HG03558 (cell line): ENCODE data around the gene RESP18.
A peak's percentile ranks its signal among the peaks of the same experiment; 100 is the strongest.
"Not testable (repeated sequence)": the region's sequence is repeated elsewhere in the genome, so short reads cannot be mapped to it uniquely, and the experiment has no call there.

ENCODE experiments used
- ATAC-seq: cut with Tn5 transposase; IDR thresholded peaks from one replicate; pipeline ENCODE4 v1.9.1; 2021; ENCODE audit warnings: moderate number of reproducible peaks; ENCODE audit not compliant: unreplicated experiment; ENCODE audit errors: extremely low read depth

RESP18 gene

GRCh38 chr2:219294356-219295351 is 37.9 kb downstream of the RESP18 start:
- ATAC-seq, result peak; percentile 84

GRCh38 chr2:219293736-219294231 is 38.8 kb downstream of the RESP18 start:
- ATAC-seq, result no peak

- ATAC-seq, result no peak
These were observed 39.9 kb downstream of the RESP18 start for GRCh38 chr2:219292616-219293015.

GRCh38 chr2:219291910-219292490 is 40.5 kb downstream of the RESP18 start:
- no peak for ATAC-seq

- no peak for ATAC-seq
These were observed 41.1 kb downstream of the RESP18 start for GRCh38 chr2:219291394-219291793.

- no peak for ATAC-seq
These were observed 42.0 kb downstream of the RESP18 start for GRCh38 chr2:219290381-219291171.

- no peak for ATAC-seq
These were observed 42.8 kb downstream of the RESP18 start for GRCh38 chr2:219289537-219290361.

GRCh38 chr2:219289195-219289536 is 43.4 kb downstream of the RESP18 start:
- no peak for ATAC-seq

GRCh38 chr2:219287580-219288265 is 44.8 kb downstream of the RESP18 start:
- ATAC-seq, result no peak

GRCh38 chr2:219287116-219287440 is 45.5 kb downstream of the RESP18 start:
- ATAC-seq, result not testable (repeated sequence)

- ATAC-seq, result no peak
These were observed 46.0 kb downstream of the RESP18 start for GRCh38 chr2:219286436-219287115.

GRCh38 chr2:219285894-219286425 is 46.6 kb downstream of the RESP18 start:
- no peak for ATAC-seq

GRCh38 chr2:219285373-219285735 is 47.2 kb downstream of the RESP18 start:
- ATAC-seq, result no peak

- ATAC-seq, result no peak
These were observed 47.8 kb downstream of the RESP18 start for GRCh38 chr2:219284501-219285372.

- ATAC-seq, result no peak
These were observed 49.5 kb downstream of the RESP18 start for GRCh38 chr2:219282943-219283581.

- no peak for ATAC-seq
These were observed 50.2 kb downstream of the RESP18 start for GRCh38 chr2:219282375-219282774.

GRCh38 chr2:219281588-219281987 is 51.0 kb downstream of the RESP18 start:
- no peak for ATAC-seq
